ENCODE results near the gene PRH1. TPM values are rescaled to one million over a fixed set of nuclear protein-coding genes. Genes with fewer than 3 reads are reported as not detected.

Gene PRH1
- total RNA-seq, 1 experiment from 2014 or later = 5.9 TPM

DNA sequence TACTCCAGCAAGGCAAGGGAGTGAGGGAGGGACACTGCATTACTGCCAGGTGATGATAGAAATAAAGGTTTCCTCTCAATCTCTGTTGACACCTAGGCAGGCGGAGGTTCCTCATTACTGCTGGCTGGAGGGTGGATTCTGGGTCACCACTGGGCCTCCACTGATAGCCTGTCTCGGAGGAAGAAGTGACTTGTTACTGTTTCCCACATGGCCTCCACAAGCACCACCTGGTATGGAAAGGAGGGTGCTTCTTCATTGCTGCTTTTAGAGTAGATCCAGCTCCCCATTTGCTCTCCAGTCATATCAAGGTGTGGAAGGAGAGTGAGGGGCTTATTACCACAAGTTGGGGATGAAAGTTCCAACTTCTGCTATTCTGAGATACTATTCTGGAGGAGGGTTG lies 41.2 kb downstream of the PRH1 start:
- H2AFZ ChIP-seq (ENCODE audit: low read depth, low read length, poor library complexity, severe bottlenecking) = no peak overlapping the region
- POLR2A ChIA-PET = no interaction called here
- no peak for TF ChIP-seq SP1 (IDR thresholded peaks at IDR 0.05; ENCODE audit: low read depth)
- TF ChIP-seq CEBPB (IDR thresholded peaks at IDR 0.05; ENCODE audit: low read depth) = no peak
- TF ChIP-seq FOSL1 (IDR thresholded peaks at IDR 0.05; ENCODE audit: low read depth) = no peak
- TF ChIP-seq, protein P1, sequence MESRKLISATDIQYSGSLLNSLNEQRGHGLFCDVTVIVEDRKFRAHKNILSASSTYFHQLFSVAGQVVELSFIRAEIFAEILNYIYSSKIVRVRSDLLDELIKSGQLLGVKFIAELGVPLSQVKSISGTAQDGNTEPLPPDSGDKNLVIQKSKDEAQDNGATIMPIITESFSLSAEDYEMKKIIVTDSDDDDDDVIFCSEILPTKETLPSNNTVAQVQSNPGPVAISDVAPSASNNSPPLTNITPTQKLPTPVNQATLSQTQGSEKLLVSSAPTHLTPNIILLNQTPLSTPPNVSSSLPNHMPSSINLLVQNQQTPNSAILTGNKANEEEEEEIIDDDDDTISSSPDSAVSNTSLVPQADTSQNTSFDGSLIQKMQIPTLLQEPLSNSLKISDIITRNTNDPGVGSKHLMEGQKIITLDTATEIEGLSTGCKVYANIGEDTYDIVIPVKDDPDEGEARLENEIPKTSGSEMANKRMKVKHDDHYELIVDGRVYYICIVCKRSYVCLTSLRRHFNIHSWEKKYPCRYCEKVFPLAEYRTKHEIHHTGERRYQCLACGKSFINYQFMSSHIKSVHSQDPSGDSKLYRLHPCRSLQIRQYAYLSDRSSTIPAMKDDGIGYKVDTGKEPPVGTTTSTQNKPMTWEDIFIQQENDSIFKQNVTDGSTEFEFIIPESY (IDR thresholded peaks at IDR 0.05; ENCODE audit: extremely low read depth, insufficient replicate concordance, low read length) = no peak
- no peak for TF ChIP-seq RAD21 (IDR thresholded peaks at IDR 0.05; ENCODE audit: low read depth)
- TF ChIP-seq CBX3 (IDR thresholded peaks at IDR 0.05; ENCODE audit: low read depth) = no peak
- TF ChIP-seq EZH2 (IDR thresholded peaks at IDR 0.05) = no peak
- TF ChIP-seq SIN3A (IDR thresholded peaks at IDR 0.05; ENCODE audit: low read depth) = no peak
- no peak for TF ChIP-seq SRF (IDR thresholded peaks at IDR 0.05; ENCODE audit: low read depth)
- no peak for TF ChIP-seq ZFX (IDR thresholded peaks at IDR 0.05)
- TF ChIP-seq, protein P2, sequence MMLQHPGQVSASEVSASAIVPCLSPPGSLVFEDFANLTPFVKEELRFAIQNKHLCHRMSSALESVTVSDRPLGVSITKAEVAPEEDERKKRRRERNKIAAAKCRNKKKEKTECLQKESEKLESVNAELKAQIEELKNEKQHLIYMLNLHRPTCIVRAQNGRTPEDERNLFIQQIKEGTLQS (IDR thresholded peaks at IDR 0.05) = no peak
- no peak for TF ChIP-seq EGR1 (IDR thresholded peaks at IDR 0.05; ENCODE audit: low read depth)
- TF ChIP-seq, protein P3, sequence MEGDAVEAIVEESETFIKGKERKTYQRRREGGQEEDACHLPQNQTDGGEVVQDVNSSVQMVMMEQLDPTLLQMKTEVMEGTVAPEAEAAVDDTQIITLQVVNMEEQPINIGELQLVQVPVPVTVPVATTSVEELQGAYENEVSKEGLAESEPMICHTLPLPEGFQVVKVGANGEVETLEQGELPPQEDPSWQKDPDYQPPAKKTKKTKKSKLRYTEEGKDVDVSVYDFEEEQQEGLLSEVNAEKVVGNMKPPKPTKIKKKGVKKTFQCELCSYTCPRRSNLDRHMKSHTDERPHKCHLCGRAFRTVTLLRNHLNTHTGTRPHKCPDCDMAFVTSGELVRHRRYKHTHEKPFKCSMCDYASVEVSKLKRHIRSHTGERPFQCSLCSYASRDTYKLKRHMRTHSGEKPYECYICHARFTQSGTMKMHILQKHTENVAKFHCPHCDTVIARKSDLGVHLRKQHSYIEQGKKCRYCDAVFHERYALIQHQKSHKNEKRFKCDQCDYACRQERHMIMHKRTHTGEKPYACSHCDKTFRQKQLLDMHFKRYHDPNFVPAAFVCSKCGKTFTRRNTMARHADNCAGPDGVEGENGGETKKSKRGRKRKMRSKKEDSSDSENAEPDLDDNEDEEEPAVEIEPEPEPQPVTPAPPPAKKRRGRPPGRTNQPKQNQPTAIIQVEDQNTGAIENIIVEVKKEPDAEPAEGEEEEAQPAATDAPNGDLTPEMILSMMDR (IDR thresholded peaks at IDR 0.05 in 2 of 3, conservative IDR thresholded peaks at IDR 0.05 in 1 of 3; ENCODE audit: borderline replicate concordance in 1 of 3, insufficient read depth in 1 of 3, low read depth in 2 of 3, low read length in 2 of 3) = no peak
- no peak for TF ChIP-seq JUND (IDR thresholded peaks at IDR 0.05)
- TF ChIP-seq, protein P4, sequence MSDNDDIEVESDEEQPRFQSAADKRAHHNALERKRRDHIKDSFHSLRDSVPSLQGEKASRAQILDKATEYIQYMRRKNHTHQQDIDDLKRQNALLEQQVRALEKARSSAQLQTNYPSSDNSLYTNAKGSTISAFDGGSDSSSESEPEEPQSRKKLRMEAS (IDR thresholded peaks at IDR 0.05) = no peak
- no peak for TF ChIP-seq POLR2AphosphoS5 (IDR thresholded peaks at IDR 0.05; ENCODE audit: low read depth, low read length)
- TF ChIP-seq YY1 (IDR thresholded peaks at IDR 0.05; ENCODE audit: extremely low read depth, insufficient replicate concordance, low read depth, low read length) = no peak
- H4K20me1 ChIP-seq (ENCODE audit: insufficient read depth) = no peaks in the 10 kb centered on the region
- H3K4me1 ChIP-seq (ENCODE audit: control insufficient read depth in 1 of 2, insufficient read depth in 2 of 2, low read length in 2 of 2) = no peaks in the 10 kb centered on the region
- no peaks in the 10 kb centered on the region for H3K27me3 ChIP-seq (ENCODE audit: insufficient read depth, low read length)
- H3K79me2 ChIP-seq (ENCODE audit: insufficient read depth, low read length) = no peaks in the 10 kb centered on the region
- RAD21 ChIA-PET (ENCODE audit: low non-redundant PET in 1 of 2, low total read pairs in 2 of 2, uncharacterized antibody in 2 of 2, unreplicated experiment in 2 of 2) = no interaction called here
- CTCF ChIA-PET = no interaction called here
- H3K4me2 ChIP-seq (ENCODE audit: low read length) = no peak overlapping the region
- intact Hi-C loops (cut with micrococcal nuclease) = no loop called here
- DNase-seq (ENCODE audit: low read depth, low spot score) (no peak), ATAC-seq (no peak)
- no peaks in the 10 kb centered on the region for H3K9me2 ChIP-seq (ENCODE audit: insufficient read depth)
- BruUV-seq (replicated peaks) = no TSS peak
- H3K9me3 ChIP-seq (ENCODE audit: control insufficient read depth in 1 of 2, insufficient read depth in 1 of 2, low read depth in 1 of 2, low read length in 2 of 2) = no peaks in the 10 kb centered on the region
- no peak overlapping the region for H3K9ac ChIP-seq (ENCODE audit: low read length)
- no peaks in the 10 kb centered on the region for H3K36me3 ChIP-seq (ENCODE audit: control insufficient read depth in 1 of 2, insufficient read depth in 2 of 2, low read length in 2 of 2)
- H3K4me3 ChIP-seq (replicated peaks in 1 of 2; ENCODE audit: low read depth in 1 of 2, low read length in 2 of 2) = no peak overlapping the region
- H3K27ac ChIP-seq (ENCODE audit: low read depth, low read length) = no peak overlapping the region

Data from HCT116 (cell line).